Body of pancreas (tissue), 4 donors: ENCODE measurements around the gene DNAJC17.

Experiments used
- POLR2A ChIP-seq, 3 donors: fragments of 450-650 bp; IDR thresholded peaks; one replicate each; pipeline ENCODE4 v1.6.1; 2016; ENCODE audit warnings: antibody characterized with exemption in 3 of 3, mild to moderate bottlenecking in 2 of 3
- TF ChIP-seq, protein P1 (sequence below), 7 experiments: fragments of 450-650 bp in 4 of 7; fragments of 200-600 bp in 3 of 7; sonication (generic) in 3 of 7; IDR thresholded peaks; one replicate each; pipeline ENCODE4 v1.5.1; 2016 to 2019; ENCODE audit warnings: antibody characterized with exemption in 7 of 7

DNA sequence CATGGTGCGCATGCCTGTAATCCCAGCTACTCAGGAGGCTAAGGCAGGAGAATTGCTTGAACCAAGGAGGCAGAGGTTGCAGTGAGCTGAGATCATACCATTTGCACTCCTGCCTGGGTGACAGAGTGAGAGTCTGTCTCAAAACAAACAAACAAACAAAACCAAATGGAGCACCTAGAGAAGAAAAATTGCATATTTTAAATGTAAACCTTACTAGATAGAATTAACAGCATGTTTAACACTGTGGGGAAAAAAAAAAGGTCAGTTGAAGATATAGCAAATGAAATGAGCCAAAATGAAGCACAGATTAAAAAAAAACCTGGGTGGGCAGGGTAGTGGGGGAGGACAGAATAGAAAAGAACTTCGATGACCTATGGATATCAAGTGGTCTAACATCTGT lies 13.9 kb upstream of the DNAJC17 start:
- TF ChIP-seq, protein P1, sequence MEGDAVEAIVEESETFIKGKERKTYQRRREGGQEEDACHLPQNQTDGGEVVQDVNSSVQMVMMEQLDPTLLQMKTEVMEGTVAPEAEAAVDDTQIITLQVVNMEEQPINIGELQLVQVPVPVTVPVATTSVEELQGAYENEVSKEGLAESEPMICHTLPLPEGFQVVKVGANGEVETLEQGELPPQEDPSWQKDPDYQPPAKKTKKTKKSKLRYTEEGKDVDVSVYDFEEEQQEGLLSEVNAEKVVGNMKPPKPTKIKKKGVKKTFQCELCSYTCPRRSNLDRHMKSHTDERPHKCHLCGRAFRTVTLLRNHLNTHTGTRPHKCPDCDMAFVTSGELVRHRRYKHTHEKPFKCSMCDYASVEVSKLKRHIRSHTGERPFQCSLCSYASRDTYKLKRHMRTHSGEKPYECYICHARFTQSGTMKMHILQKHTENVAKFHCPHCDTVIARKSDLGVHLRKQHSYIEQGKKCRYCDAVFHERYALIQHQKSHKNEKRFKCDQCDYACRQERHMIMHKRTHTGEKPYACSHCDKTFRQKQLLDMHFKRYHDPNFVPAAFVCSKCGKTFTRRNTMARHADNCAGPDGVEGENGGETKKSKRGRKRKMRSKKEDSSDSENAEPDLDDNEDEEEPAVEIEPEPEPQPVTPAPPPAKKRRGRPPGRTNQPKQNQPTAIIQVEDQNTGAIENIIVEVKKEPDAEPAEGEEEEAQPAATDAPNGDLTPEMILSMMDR (IDR thresholded peaks at IDR 0.05): no peak
- no peak for TF ChIP-seq POLR2A (IDR thresholded peaks at IDR 0.05)
